ENCODE measurements around the gene TNFSF4.

DNA sequence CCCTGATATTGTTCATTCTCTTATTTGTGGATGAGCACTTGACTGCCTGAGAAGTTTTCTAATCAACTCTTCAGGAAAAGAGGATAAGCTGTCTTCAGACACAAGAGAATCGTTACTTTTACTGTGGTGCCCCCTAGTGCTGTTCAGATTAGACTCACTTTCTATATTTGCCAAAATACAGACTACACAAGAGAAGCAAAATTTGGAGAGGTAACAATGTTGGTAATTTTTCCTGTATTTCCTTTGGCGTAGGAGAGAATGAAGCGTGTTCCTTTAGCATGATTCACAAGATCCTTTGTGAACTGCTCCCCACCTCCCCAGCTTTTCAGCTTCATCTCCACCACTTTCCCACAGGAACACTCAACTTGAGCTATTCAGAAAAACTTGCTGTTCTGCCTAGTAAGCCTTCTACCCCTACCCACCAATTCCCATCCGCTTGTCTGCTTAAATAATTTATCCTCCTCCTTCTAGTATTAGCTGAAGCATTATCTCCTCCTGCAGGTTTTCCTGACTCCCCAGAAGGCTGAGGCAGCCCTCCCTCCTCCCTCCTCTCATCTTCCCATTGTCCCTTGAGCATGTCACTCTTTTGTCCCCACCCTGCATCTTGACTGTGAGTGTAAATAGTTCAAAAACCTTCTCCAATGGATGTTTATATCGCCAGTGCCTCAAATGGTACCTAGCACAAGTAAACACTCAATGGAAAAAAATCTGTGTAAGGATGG lies 4.5 kb downstream of the TNFSF4 start:
- TF ChIP-seq CTCF (optimal IDR thresholded peaks at IDR 0.05 in 1 of 3, IDR thresholded peaks at IDR 0.05 in 1 of 3, conservative IDR thresholded peaks at IDR 0.05 in 1 of 3; ENCODE audit: extremely low read depth in 1 of 3, insufficient read depth in 2 of 3, low read length in 3 of 3), result peak in 2 of 3 experiments; percentile 48 to 55
- no peak for TF ChIP-seq EZH2 (IDR thresholded peaks at IDR 0.05; ENCODE audit: low read length)

Measured in keratinocyte (primary cell).